HG02938 (cell line): ENCODE data around the gene TERB1.

ENCODE experiments used
- ATAC-seq: cut with Tn5 transposase; IDR thresholded peaks from one replicate; pipeline ENCODE4 v1.9.1; 2021; ENCODE audit warnings: mild to moderate bottlenecking, moderate library complexity; ENCODE audit not compliant: unreplicated experiment

The TERB1 gene

DNA sequence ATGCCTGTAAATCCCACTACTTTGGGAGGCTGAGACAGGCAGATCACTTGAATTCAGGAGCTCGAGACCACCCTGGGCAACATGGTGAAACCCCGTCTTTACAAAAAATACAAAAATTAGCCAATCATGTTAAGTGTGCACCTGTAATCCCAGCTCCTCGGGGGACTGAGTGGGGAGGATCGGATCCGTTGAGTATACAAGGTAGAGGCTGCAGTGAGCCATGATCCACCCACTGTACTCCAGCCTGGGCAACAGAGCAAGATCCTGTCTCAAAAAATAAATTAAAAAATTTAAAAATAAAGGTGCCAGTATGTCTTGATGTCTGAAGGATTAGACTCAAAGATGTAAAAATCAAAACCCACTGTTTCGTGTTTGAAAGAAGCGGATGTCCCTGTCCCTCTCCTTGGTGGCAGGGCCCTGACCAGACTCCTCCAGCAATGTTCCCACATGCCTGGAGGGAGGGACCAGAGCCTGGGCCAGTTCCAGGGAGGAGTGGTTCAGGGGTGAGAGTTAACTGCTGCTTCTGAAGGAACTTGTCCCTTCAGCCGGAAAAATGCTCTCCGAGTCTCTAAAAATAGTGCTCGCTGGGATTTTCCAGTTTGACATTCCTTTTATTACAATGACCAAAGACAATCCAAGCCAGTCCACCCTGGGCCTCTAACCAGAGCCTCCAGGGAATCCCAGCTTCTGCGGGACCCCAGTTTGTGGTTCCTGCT lies 95.4 kb downstream of the TERB1 start:
- no peak for ATAC-seq
